NB4 (cell line): ENCODE data around the gene DAB1.

ENCODE experiments used
- CTCF ChIP-seq: IDR thresholded peaks from one replicate; pipeline ENCODE4 v1.5.1; 2012; ENCODE audit warnings: low read depth, low read length
- MAX ChIP-seq: IDR thresholded peaks from 2 replicates; pipeline ENCODE4 v1.6.1; 2011; ENCODE audit warnings: low read depth, low read length
- MYC ChIP-seq: IDR thresholded peaks from 2 replicates; pipeline ENCODE4 v1.6.1; 2011; ENCODE audit warnings: low read depth, low read length
- POLR2A ChIP-seq: IDR thresholded peaks from 2 replicates; pipeline ENCODE4 v1.6.1; 2011; ENCODE audit warnings: mild to moderate bottlenecking; ENCODE audit not compliant: insufficient read length; ENCODE audit errors: extremely low read depth

GRCh38 chr1:57165546-57165945, 258.3 kb downstream of the DAB1 start:
- TF ChIP-seq CTCF = no peak
- no peak for TF ChIP-seq POLR2A
- TF ChIP-seq MAX = no peak
- no peak for TF ChIP-seq MYC
